HepG2 (cell line): Measurements from ENCODE around the gene JAKMIP3. TPM values are rescaled to one million over a fixed set of nuclear protein-coding genes. Genes with fewer than 3 reads are reported as not detected.

Source experiments
- ATAC-seq: fragments of 200-7000 bp; cut with Tn5 transposase; 3 replicates; pipeline ENCODE4 v1.9.1; 2020; ENCODE audit warnings: mild to moderate bottlenecking, moderate library complexity
- BruUV-seq: library from RNA; stranded (reverse); fragments of 400-500 nt; replicated peaks from 2 replicates; lab custom pipeline; 2021; lab: Mats Ljungman, UMichigan
- CTCF ChIA-PET: fragments of 300-600 bp; formaldehyde crosslinking; extraction: SDS; loops from one replicate; lab custom pipeline; 2021; ENCODE audit warnings: low total read pairs, inconsistent platforms, low intra/inter-chr PET ratio; lab: Yijun Ruan, JAX
- POLR2A ChIA-PET: fragments of 350-600 bp; sonication (Branson Sonifier 250); formaldehyde crosslinking; loops from one replicate; lab custom pipeline; 2020; ENCODE audit warnings: antibody characterized with exemption, inconsistent platforms; lab: Yijun Ruan, JAX
- DNase-seq: peaks from one replicate; pipeline ENCODE4 v3.0.0-alpha.2; 2015; ENCODE audit warnings: low spot score
- FAIRE-seq: peaks from 3 replicates; lab custom pipeline; 2011; peaks lifted over from hg19 to GRCh38; lab: Jason Lieb, UNC
- H2AFZ ChIP-seq: one replicate; pipeline ENCODE4 v1.6.1; 2011; ENCODE audit warnings: low read length, inconsistent platforms
- H3K27ac ChIP-seq: fragments of 300-600 bp; 3 replicates; pipeline ENCODE4 v1.8.0; 2011; ENCODE audit warnings: mixed run types, mild to moderate bottlenecking, mixed read lengths, low read length, inconsistent platforms; ENCODE audit not compliant: insufficient read depth; ENCODE audit errors: extremely low read length
- H3K27me3 ChIP-seq, 2 experiments: fragments of 200-600 bp in 1 of 2; 2 replicates in 1 of 2; 3 replicates in 1 of 2; pipeline versions ENCODE4 v1.6.0 to v1.8.0; 2011; ENCODE audit warnings: low read length in 2 of 2, mild to moderate bottlenecking in 2 of 2, moderate library complexity in 2 of 2, inconsistent platforms in 1 of 2; ENCODE audit not compliant: insufficient read depth in 2 of 2, control insufficient read depth in 1 of 2
- H3K36me3 ChIP-seq, 2 experiments: fragments of 200-600 bp in 1 of 2; replicated peaks in 1 of 2; 2 replicates in 1 of 2; 3 replicates in 1 of 2; pipeline versions ENCODE4 v1.5.1 to v1.8.0; 2011; ENCODE audit warnings: low read length in 2 of 2, inconsistent platforms in 1 of 2; ENCODE audit not compliant: insufficient read depth in 2 of 2, control insufficient read depth in 1 of 2
- H3K4me1 ChIP-seq: 2 replicates; pipeline ENCODE4 v1.5.1; 2012; ENCODE audit warnings: low read length, inconsistent platforms; ENCODE audit not compliant: insufficient read depth
- H3K4me2 ChIP-seq: 2 replicates; pipeline ENCODE4 v1.6.0; 2011; ENCODE audit warnings: low read depth, low read length, inconsistent platforms
- H3K4me3 ChIP-seq, 3 experiments: fragments of 200-600 bp in 1 of 3; sonication (generic), shearing (Covaris generic) in 1 of 3; replicated peaks in 1 of 3; 2 replicates each; pipeline ENCODE4 v1.5.1; 2011 to 2016; ENCODE audit warnings: low read length in 3 of 3, inconsistent platforms in 2 of 3, low read depth in 2 of 3, mild to moderate bottlenecking in 2 of 3, control low read depth in 1 of 3, mixed read lengths in 1 of 3; ENCODE audit not compliant: insufficient read depth in 1 of 3
- H3K79me2 ChIP-seq: one replicate; pipeline ENCODE4 v1.6.1; 2011; ENCODE audit warnings: low read length, inconsistent platforms; ENCODE audit not compliant: insufficient read depth
- H3K9ac ChIP-seq: 2 replicates; pipeline ENCODE4 v1.6.0; 2011; ENCODE audit warnings: mild to moderate bottlenecking, low read depth, low read length, inconsistent platforms; ENCODE audit not compliant: insufficient read depth
- H3K9me3 ChIP-seq: 2 replicates; pipeline ENCODE4 v1.5.1; 2012; ENCODE audit warnings: mild to moderate bottlenecking, low read length
- H4K20me1 ChIP-seq: 2 replicates; pipeline ENCODE4 v1.6.0; 2011; ENCODE audit warnings: inconsistent platforms, mild to moderate bottlenecking, low read length, moderate library complexity; ENCODE audit not compliant: insufficient read depth
- SAFB2 ChIP-seq: sonication (generic); formaldehyde crosslinking; IDR thresholded peaks from 2 replicates; pipeline ENCODE4 v1.5.1; 2020; ENCODE audit warnings: missing genetic modification reagents, low read depth, mild to moderate bottlenecking, borderline replicate concordance
- ZBTB20 ChIP-seq: sonication (generic); formaldehyde crosslinking; IDR thresholded peaks from 2 replicates; pipeline ENCODE4 v1.8.1; 2023; ENCODE audit warnings: missing genetic modification reagents, low read depth, mild to moderate bottlenecking, borderline replicate concordance
- ZNF775 ChIP-seq: sonication (generic); formaldehyde crosslinking; IDR thresholded peaks from 2 replicates; pipeline ENCODE4 v1.4.0; 2020; ENCODE audit warnings: missing genetic modification reagents, mild to moderate bottlenecking, moderate library complexity, borderline replicate concordance
- ZNF790 ChIP-seq: sonication (generic); formaldehyde crosslinking; IDR thresholded peaks from 2 replicates; pipeline ENCODE4 v1.8.0; 2022; ENCODE audit warnings: missing genetic modification reagents, mild to moderate bottlenecking, borderline replicate concordance
- WGBS: methylation state at CpG from one replicate; pipeline ENCODE4 v1.1.6; 2017; ENCODE audit warnings: low lambda C conversion rate; 5-methylcytosine and 5-hydroxymethylcytosine counted together
- in situ Hi-C: cut with HindIII; loops from 2 replicates; pipeline ENCODE4 v1.10.0; 2017; ENCODE audit warnings: low pct_unique_long_range_greater_than_20kb; ENCODE audit not compliant: extremely low pct_ligation_motif_present
- intact Hi-C: fragments of 100-400 bp; cut with micrococcal nuclease; formaldehyde crosslinking; loops from one replicate; pipeline ENCODE4 v1.10.0; 2022; ENCODE audit not compliant: unreplicated experiment
- polyA plus RNA-seq, 8 experiments: library from polyadenylated mRNA; depleted of rRNA in 3 of 8; stranded (reverse) in 7 of 8; unstranded in 1 of 8; fragments of >200 nt; fragmentation: Illumina TruSeq in 4 of 8; extraction: Trizol in 4 of 8; gene quantifications; 2 replicates each; pipeline versions ENCODE4 v1.2.1 to v1.2.3, GENCODE V29; 2011 to 2016; ENCODE audit warnings: low read depth in 4 of 8, missing spikeins in 1 of 8, mixed read lengths in 1 of 8; ENCODE audit not compliant: insufficient read depth in 1 of 8
- total RNA-seq, 5 experiments: library from RNA; depleted of rRNA; stranded (reverse); fragments of >200 nt; fragmentation: Illumina TruSeq; extraction: Trizol; gene quantifications; 2 replicates each; pipeline ENCODE4 v1.2.3, GENCODE V29; 2016; ENCODE audit warnings: low read depth in 1 of 5
- TF ChIP-seq, protein P1 (sequence below): IDR thresholded peaks from 2 replicates; pipeline ENCODE4 v1.6.1; 2016; ENCODE audit warnings: missing biosample characterization, missing genetic modification reagents, low read depth
- TF ChIP-seq, protein P2 (sequence below), 2 experiments: IDR thresholded peaks; 2 replicates each; pipeline ENCODE4 v1.6.1; 2011 to 2012; ENCODE audit warnings: low read length in 2 of 2, borderline replicate concordance in 1 of 2, low read depth in 1 of 2, mild to moderate bottlenecking in 1 of 2, moderate library complexity in 1 of 2
- TF ChIP-seq, protein P3 (sequence below): sonication (generic); formaldehyde crosslinking; IDR thresholded peaks from 2 replicates; pipeline ENCODE4 v1.4.0; 2020; ENCODE audit warnings: missing genetic modification reagents, mild to moderate bottlenecking, borderline replicate concordance

The JAKMIP3 gene
- total and polyA plus RNA-seq, 2 of the 13 experiments (the other 11 are each of a cell fraction or from before 2014, with no cell fraction given) = 0.03 to 0.11 TPM

DNA sequence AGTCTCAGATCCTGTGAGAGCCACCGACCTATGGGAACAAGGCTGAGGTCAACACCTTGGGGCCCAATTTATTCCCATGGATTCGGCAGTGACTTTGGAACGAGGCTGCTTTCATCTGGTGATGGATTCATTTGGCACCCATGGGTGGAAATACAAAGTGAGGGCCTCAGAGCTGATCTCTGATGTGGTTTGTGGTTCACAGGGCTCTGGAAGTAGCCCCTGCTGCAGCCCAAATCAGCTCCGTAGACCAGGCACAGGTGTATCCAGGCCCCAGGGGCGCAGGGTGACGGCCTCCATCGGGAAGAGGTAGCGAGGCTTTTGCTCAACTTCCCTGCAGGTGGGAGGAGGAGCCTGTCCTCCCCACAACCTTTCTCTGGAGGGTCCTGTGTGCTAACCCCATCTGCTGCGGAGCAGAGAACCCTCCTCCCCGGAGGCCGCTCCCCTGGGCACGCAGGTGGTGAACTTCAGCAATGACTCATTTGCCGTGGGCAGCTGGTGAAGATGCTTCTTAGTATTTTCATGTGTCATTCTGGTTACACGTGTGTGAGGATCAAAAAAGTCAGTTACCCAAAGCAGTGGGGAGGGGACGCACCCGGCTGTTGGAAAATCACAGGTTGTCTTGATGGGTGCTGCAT is 7.5 kb upstream of the JAKMIP3 start:
- H3K27ac ChIP-seq = no peak overlapping the region
- CTCF ChIA-PET = no interaction called here
- intact Hi-C loops (no loop called here), in situ Hi-C loops (no loop called here)
- H3K27me3 ChIP-seq = peaks cover 4 to 43% of the 10 kb centered on the region in 2 experiments; a peak in 4 of 5 replicates
- POLR2A ChIA-PET = no interaction called here
- ATAC-seq (no peak), FAIRE-seq (no peak), DNase-seq (no peak)
- no peaks in the 10 kb centered on the region for H3K79me2 ChIP-seq
- WGBS = 19% methylated on average over 11 of the region's 16 CpGs
- H3K9me3 ChIP-seq = peaks cover 4% of the 10 kb centered on the region; the same call in 1 of the 2 replicates
- no peak overlapping the region for H3K9ac ChIP-seq
- H3K4me3 ChIP-seq = no peak overlapping the region
- no peak overlapping the region for H2AFZ ChIP-seq
- no peaks in the 10 kb centered on the region for H3K4me1 ChIP-seq
- no TSS peak for BruUV-seq
- no peak overlapping the region for H3K4me2 ChIP-seq
- H4K20me1 ChIP-seq = no peaks in the 10 kb centered on the region
- TF ChIP-seq SAFB2 (CRISPR knock-in tag) (no peak), ZNF775 (CRISPR knock-in tag) (no peak)
- H3K36me3 ChIP-seq = no peaks in the 10 kb centered on the region

DNA sequence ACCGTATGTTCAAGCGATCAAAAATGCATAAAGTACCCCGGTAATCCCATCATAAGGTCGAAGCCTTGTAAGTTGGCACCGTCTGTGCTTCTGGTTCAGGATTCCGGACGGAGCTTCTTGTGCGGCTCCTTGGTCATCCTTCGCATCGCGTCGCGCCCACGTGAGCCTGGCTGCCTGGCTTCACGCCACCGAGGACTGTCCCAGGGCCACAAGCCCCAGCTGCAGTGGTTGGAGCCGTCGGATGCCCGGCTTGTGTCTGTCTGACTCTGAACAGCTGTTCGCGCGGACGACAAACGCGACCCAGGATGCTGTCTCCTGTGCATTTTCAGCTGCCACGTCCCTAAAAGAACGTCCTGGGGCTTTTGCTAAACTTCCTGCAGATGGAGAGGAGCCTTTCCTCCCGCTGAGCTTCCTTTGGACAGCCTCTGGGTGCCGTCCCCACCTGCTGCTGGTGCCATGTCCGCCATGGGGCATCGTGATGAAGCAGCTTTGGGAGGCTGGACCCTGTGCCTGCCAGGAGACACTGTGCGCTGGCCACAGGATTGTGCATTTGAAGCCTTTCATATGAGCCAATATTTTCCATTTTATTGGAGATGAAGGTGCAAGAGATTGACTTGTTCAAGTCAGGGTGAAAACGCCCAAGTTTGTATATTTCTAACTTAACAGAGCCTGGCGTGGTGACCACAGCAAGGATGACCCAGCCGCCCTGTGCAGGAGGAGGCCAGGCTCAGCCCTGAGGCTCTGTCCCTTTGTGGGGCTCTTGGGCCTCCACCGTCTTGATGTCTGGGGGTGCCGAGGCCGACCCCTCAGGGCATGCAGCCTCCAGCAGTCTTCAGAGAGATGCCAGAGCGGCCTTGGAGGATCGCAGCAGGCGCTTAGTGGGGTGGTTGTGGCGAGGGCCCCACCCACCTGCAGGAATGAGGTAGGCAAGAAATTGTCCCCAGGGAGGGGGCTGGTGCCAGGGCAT is 6.7 kb upstream of the JAKMIP3 start:
- no peak overlapping the region for H3K9ac ChIP-seq
- no peak for DNase-seq
- intact Hi-C loops (no loop called here), in situ Hi-C loops (no loop called here)
- peaks cover 4 to 48% of the 10 kb centered on the region in 2 experiments; a peak in 4 of 5 replicates for H3K27me3 ChIP-seq
- H3K9me3 ChIP-seq = no peaks in the 10 kb centered on the region
- H2AFZ ChIP-seq = no peak overlapping the region
- no peak overlapping the region for H3K4me2 ChIP-seq
- no peaks in the 10 kb centered on the region for H4K20me1 ChIP-seq
- no TSS peak for BruUV-seq
- ATAC-seq = no peak
- H3K36me3 ChIP-seq = no peaks in the 10 kb centered on the region
- WGBS = 43% methylated on average over 22 of the region's 42 CpGs
- ChIA-PET POLR2A (no interaction called here), CTCF (no interaction called here)
- H3K4me3 ChIP-seq = no peak overlapping the region
- H3K27ac ChIP-seq = no peak overlapping the region
- FAIRE-seq = no peak
- no peaks in the 10 kb centered on the region for H3K4me1 ChIP-seq
- no peaks in the 10 kb centered on the region for H3K79me2 ChIP-seq
- TF ChIP-seq ZNF790 (CRISPR knock-in tag) (no peak), ZBTB20 (CRISPR knock-in tag) (no peak)
- TF ChIP-seq, protein P1, sequence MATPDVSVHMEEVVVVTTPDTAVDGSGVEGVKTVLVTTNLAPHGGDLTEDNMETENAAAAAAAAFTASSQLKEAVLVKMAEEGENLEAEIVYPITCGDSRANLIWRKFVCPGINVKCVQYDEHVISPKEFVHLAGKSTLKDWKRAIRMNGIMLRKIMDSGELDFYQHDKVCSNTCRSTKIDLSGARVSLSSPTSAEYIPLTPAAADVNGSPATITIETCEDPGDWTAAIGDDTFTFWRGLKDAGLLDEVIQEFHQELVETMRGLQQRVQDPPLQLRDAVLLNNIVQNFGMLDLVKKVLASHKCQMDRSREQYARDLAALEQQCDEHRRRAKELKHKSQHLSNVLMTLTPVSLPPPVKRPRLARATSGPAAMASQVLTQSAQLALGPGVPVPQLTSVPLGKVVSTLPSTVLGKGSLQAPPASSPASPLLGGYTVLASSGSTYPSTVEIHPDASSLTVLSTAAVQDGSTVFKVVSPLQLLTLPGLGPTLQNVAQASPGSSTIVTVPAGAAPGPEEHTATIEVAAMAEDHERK = no peak
- TF ChIP-seq, protein P2, sequence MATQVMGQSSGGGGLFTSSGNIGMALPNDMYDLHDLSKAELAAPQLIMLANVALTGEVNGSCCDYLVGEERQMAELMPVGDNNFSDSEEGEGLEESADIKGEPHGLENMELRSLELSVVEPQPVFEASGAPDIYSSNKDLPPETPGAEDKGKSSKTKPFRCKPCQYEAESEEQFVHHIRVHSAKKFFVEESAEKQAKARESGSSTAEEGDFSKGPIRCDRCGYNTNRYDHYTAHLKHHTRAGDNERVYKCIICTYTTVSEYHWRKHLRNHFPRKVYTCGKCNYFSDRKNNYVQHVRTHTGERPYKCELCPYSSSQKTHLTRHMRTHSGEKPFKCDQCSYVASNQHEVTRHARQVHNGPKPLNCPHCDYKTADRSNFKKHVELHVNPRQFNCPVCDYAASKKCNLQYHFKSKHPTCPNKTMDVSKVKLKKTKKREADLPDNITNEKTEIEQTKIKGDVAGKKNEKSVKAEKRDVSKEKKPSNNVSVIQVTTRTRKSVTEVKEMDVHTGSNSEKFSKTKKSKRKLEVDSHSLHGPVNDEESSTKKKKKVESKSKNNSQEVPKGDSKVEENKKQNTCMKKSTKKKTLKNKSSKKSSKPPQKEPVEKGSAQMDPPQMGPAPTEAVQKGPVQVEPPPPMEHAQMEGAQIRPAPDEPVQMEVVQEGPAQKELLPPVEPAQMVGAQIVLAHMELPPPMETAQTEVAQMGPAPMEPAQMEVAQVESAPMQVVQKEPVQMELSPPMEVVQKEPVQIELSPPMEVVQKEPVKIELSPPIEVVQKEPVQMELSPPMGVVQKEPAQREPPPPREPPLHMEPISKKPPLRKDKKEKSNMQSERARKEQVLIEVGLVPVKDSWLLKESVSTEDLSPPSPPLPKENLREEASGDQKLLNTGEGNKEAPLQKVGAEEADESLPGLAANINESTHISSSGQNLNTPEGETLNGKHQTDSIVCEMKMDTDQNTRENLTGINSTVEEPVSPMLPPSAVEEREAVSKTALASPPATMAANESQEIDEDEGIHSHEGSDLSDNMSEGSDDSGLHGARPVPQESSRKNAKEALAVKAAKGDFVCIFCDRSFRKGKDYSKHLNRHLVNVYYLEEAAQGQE (IDR thresholded peaks at IDR 0.05; ENCODE audit: borderline replicate concordance in 1 of 2, low read depth in 1 of 2, low read length in 2 of 2) = no peak
- TF ChIP-seq, protein P3, sequence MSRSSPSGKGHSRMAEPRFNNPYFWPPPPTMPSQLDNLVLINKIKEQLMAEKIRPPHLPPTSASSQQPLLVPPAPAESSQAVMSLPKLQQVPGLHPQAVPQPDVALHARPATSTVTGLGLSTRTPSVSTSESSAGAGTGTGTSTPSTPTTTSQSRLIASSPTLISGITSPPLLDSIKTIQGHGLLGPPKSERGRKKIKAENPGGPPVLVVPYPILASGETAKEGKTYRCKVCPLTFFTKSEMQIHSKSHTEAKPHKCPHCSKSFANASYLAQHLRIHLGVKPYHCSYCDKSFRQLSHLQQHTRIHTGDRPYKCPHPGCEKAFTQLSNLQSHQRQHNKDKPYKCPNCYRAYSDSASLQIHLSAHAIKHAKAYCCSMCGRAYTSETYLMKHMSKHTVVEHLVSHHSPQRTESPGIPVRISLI (CRISPR knock-in tag) = no peak
